MM.1S (cell line): ENCODE results near the gene CRADD.

Experiments used
- CTCF ChIP-seq: fragments of 300-600 bp; sonication (generic); IDR thresholded peaks from 2 replicates; pipeline ENCODE4 v1.5.1; 2016; ENCODE audit warnings: antibody characterized with exemption, low read length, mixed read lengths
- EZH2 ChIP-seq: fragments of 300-600 bp; sonication (generic); optimal IDR thresholded peaks from 2 replicates; pipeline ENCODE3; 2017; ENCODE audit warnings: low read depth, mild to moderate bottlenecking, antibody characterized with exemption, low read length, mixed read lengths
- EZH2phosphoT487 ChIP-seq: fragments of 300-600 bp; sonication (generic); IDR thresholded peaks from 2 replicates; pipeline ENCODE4 v1.6.1; 2018; ENCODE audit warnings: antibody characterized with exemption, low read length

GRCh38 chr12:93661021-93661420, 16.2 kb upstream of the CRADD start:
- TF ChIP-seq CTCF (no peak), EZH2 (no peak), EZH2phosphoT487 (no peak)
